ENCODE data around the gene INTS1. TPM values are rescaled to one million over a fixed set of nuclear protein-coding genes. Genes with fewer than 3 reads are reported as not detected.

Gene INTS1
- total RNA-seq, 1 donor from 2014 or later, result 18.5 TPM

DNA sequence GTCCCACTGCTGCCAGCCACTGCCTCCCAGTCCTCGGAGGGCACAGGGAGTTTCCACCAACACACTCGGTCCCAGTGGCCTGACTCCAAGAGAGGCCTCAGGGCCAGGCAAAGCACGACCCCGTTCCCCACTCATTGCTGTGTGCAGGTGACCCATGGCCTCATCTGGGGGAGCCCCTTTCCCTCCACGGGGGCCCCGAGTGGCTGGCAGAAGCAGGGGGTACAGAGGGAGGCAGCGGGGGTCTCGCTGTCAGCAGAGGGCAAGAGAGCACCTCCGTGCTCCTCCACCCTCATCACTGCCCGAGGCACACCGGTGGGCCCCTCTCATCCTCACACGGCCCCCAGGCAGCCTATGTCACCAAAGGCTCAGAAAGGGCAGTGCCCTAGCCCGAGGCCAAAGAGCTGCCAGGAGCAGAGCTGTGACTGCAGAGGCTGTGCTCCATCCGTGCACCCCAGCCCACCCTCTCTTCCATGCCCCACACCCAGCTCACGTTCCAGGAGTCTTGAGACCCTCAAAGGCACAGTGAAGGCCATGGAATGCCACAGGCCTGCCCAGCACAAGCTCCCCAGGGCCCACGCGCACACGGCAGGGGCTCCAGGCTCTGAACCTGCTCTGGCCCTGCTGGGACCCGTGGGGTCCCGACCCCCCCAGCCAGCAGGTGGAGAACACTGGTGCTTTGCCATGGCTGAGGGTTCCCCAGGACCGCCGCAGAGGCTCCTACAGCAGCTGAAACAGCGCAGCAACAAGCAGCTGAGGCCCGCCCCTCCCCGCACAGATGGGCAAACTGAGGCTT lies 70.9 kb downstream of the INTS1 start:
- DNase-seq (ENCODE audit: low spot score), result no peak

- DNase-seq (ENCODE audit: low spot score), result peak; percentile 57
Observed at GRCh38 chr7:1432411-1433082, 71.6 kb downstream of the INTS1 start.

DNA sequence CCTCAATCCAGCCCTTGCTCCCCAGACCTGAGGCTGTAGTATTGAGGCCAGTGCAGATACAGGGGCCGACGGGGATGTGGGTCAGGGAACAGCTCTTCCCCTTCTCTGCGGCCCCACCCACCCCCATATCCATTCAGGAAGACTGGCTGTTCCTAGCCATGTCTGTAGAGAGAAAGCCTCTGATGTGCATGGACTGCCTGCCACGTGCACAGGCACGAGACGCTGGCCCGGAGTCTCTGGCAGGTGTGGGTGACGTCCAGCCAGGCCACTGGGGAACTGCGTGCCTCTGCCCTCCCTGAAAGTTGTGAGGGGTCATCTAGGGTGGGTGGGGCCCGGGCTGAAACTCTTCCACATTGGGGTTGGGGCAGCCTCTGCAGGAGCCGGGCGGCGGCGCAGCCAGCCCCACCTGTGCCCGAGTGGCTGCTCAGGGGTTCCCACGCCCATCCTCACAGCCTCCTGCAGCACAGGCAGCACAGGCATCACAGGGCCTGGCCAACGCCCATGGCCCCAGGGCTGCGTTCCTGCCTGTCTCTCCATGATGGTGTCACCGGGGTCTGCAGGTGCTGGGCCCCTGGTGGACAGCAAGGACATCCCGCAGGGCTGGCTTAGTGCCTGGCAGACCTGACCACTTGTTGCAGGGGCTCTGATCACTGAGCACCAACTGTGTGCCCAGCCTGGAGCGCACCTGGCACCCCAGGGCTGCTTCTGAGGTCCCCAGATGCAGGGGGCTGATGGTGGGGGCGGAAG lies 72.4 kb downstream of the INTS1 start:
- no peak for DNase-seq (ENCODE audit: low spot score)

DNA sequence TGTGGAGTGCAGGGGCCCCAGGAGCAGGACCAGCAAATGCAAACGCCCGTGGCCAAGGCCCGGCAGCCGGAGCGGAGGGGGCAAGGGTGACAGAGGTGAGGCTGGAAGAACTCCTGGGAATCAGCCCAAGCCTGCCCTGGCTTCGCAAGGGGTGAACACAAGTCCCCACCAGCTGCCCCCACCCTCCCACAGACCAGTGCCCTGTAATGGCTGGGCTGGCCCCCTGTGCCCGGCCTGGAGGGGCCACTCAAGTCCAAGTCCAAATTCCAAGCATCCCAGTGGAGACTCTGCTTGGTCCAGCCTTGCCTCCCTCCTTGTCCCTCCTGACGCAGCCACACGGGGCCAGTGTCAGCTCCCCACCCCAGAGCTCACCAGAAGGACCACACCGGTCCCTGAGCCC lies 73.0 kb downstream of the INTS1 start:
- no peak for DNase-seq (ENCODE audit: low spot score)

- DNase-seq (ENCODE audit: low spot score), result no peak
Observed at GRCh38 chr7:1430056-1430845, 73.9 kb downstream of the INTS1 start.

DNA sequence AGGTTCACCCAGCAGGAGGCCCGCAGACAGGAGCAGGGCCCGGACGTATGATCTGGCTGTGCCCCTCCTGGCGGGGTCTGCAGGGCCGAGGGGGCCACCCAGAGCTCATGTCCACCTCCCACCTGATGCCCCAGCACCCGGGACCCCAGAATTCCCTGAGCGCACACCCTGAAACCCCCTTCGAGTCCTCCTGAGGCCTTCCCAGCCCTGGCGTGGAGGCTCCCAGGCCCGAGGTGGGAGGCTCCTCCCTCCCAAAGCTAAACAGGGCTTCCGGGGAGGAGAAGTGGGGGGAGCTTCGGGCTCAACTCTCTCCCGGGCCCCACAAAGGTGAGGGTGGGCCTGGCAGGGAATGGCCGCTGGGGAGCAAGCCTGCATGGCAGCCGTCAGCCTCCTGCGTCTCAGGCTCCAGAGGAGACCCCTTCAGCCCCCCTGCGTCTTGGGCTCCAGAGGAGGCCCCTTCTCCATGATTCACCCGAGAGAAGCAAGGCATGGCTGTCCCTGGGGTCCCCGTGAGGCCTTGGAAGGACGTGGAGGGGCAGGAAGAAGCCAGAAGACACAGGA lies 75.2 kb downstream of the INTS1 start:
- DNase-seq (ENCODE audit: low spot score), result peak; percentile 32

DNA sequence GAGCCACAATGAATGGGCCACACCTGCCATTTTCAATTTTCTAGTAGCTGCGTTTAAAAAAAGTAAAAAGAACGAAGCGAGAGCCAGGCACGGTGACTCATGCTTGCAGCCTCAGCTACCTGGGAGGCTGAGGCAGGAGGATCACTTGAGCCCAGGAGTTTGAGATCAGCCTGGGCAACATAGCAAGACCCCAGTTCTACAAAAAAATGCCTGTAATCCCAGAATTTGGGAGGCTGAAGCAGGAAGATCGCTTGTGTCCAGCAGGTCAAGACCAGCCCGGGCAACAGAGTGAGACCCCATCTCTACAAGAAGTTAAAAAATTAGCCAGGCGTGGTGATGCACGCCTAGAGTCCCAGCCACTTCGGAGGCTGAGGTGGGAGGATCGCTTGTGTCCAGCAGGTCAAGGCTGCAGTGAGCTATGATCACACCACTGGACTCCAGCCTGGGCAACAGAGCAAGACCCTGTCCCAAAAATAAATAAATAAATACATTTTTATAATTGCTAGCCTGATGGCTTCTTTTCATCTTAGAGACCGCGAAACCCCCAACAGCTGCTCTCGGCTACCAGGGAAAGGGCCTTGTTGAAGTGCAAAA lies 77.0 kb downstream of the INTS1 start:
- no peak for DNase-seq (ENCODE audit: low spot score)

GRCh38 chr7:1426474-1426873 lies 77.7 kb downstream of the INTS1 start:
- no peak for DNase-seq (ENCODE audit: low spot score)

DNA sequence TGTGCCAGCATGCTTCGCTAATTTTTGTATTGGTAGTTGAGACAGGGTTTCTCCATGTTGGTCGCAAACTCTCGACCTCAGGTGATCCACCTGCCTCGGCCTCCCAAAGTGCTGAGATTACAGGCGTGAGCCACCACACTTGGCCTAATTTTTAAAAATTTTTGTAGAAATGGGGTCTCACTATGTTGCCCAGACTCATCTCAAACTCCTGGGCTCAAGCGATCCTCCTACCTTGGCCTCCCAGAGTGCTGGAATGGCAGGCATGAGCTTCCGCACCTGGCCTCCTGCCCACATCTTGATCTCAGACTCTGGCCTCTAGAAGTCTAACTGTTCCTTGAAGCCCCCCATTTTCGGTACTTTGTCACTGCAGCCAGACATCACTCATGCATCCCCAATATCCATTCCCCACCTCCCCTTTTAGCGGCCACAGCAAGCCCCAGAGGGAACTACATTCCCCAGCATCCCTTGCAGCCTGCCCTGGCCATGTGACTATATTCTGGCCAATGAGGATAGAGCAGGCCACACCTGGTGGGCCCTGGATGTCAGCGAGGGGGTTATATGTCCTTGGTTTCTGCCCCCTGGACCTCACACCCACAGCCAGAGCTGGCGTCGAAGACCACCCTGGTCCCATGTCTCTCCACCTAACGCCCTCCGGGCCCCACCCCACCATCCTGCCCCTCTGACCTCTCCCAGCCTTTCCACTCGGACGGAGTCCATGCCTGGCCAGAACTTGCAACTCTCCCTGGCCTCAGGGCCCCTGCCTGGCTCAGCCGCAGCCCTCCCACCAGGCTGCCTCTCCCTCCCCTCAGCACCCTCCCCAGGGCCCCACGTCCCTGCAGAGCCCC lies 78.7 kb downstream of the INTS1 start:
- DNase-seq (ENCODE audit: low spot score), result peak; percentile 8

GRCh38 chr7:1424041-1424440 lies 80.1 kb downstream of the INTS1 start:
- no peak for DNase-seq (ENCODE audit: low spot score)

DNA sequence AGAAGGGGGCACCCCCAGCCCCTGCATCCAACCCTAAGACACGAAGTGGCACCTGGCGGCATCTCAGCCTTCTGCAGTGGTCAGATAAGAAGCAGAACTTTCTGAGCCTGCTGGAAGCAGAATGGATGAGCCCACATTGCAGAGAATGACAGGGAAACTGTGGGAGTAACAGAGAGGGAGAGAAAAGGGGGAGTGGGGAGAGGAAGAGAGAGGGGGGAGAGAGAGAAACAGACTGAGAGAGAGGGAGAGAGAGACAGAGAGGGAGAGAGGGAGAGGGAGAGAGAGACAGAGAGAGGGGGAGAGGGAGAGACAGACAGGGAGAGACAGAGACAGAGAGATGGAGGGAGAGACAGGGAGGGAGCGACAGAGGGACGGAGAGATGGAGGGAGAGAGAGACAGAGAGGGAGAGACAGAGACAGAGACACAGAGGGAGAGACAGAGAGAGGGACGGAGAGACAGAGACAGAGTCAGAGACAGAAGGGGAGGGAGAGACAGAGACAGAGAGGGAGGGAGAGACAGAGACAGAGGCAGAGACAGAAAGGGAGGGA lies 80.9 kb downstream of the INTS1 start:
- DNase-seq (ENCODE audit: low spot score), result no peak

DNA sequence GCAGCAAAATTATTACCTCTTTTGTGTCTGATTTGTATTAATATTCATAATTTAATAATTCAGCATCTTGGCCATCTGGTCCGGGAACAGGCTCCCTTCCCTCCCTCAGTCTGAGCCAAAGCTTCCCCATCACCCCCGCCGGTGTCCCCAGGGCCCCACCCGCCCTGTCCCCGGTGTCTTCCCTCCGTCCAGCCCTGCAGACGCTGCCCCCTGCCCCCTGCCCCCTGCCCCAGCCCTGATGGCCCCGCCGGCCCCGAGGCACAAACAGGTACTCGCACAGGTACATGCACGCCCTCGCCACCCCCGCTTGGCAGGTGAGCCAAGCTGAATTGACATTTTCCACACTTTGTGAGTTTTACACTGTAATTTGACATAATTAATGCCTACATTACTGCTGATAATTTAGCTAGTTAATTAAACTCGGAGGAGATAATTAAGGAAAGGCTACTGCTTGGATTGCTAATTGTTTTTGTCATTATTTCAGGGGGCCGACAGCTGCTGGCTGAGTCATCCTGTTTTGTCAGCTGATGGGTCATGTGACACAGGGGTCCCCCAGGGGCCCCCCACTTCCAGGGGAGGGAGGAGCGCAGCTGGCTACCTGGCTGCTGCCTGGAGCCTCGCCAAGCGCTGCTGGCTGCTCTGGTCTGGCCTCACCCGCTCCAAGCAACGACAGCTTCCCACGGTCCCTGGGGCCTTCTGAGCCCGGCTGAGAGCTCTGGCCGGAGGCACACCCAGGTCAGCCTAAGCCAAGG lies 81.5 kb downstream of the INTS1 start:
- DNase-seq (ENCODE audit: low spot score), result peak; percentile 12

GRCh38 chr7:1421946-1422345 lies 82.2 kb downstream of the INTS1 start:
- DNase-seq (ENCODE audit: low spot score), result no peak

DNA sequence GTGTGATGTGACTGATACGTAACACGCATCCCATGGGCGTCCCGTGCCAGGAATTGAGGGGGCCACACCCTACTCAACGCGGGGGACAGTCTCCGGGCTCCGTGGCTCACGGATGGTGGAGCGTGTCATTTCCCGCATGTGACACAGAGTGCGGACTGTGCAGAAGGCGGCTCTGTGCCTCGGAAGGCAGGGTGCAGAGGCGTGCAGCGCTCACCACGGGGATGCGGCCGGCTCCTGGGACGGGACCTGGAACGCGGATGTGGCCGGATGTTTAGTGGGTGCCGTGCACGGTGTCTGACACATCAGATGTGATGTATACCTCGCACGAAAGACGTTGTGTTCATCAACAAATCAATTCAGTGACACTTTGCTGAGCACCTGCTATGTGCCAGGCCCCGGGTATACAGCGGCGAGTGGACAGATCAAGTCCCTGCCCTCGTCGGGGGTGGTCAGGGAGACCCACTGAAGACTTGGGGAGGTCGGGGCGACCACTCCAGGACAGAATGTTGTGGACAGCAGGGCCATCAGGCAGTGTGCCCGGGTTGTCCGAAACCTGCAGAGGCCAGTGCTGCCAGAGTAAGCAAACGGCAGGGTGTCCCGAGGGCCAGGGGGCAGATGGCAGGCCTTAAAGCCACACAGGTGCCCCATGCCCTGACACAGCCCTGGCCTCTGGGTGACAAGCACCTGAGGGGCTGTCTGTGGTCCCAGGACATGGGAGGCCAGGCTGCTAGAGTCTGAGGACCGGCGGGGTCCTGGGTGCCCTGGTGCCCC lies 83.0 kb downstream of the INTS1 start:
- DNase-seq (ENCODE audit: low spot score), result no peak

All from umbilical cord (tissue), 2 donors.